A673 (cell line): ENCODE results near the gene PPP1R37. TPM values are rescaled to one million over a fixed set of nuclear protein-coding genes. Genes with fewer than 3 reads are reported as not detected.

ENCODE experiments used
- BruUV-seq: library from RNA; stranded (reverse); fragments of 400-500 nt; replicated peaks from 2 replicates; lab custom pipeline; 2021; lab: Mats Ljungman, UMichigan
- CTCF ChIA-PET: fragments of 300-600 bp; sonication (Branson Sonifier 250); formaldehyde crosslinking; loops from one replicate; lab custom pipeline; 2022; ENCODE audit warnings: antibody characterized with exemption; lab: Charles Lee
- POLR2A ChIA-PET: fragments of 300-600 bp; sonication (Branson Sonifier 250); formaldehyde crosslinking; loops from one replicate; lab custom pipeline; 2022; ENCODE audit warnings: antibody characterized with exemption; ENCODE audit not compliant: low non-redundant PET; lab: Charles Lee
- DNase-seq: peaks from one replicate; pipeline ENCODE4 v3.0.0-alpha.2; 2015; ENCODE audit warnings: low spot score
- H3K27ac ChIP-seq: fragments of 200-600 bp; sonication (generic); 2 replicates; pipeline ENCODE4 v1.5.1; 2016; ENCODE audit warnings: mixed run types, low read depth, mild to moderate bottlenecking, mixed read lengths, antibody characterized with exemption, low read length; ENCODE audit not compliant: poor library complexity, severe bottlenecking
- H3K27me3 ChIP-seq: fragments of 200-600 bp; sonication (generic); replicated peaks from 2 replicates; pipeline ENCODE4 v1.6.1; 2017; ENCODE audit warnings: mixed run types, low read depth, mild to moderate bottlenecking, mixed read lengths, antibody characterized with exemption, low read length; ENCODE audit not compliant: insufficient read depth, poor library complexity
- H3K36me3 ChIP-seq: fragments of 200-600 bp; sonication (generic); 2 replicates; pipeline ENCODE4 v1.6.1; 2016; ENCODE audit warnings: mixed run types, mild to moderate bottlenecking, mixed read lengths, antibody characterized with exemption, low read length; ENCODE audit not compliant: insufficient read depth, poor library complexity, severe bottlenecking
- H3K4me1 ChIP-seq: fragments of 200-600 bp; sonication (generic); 2 replicates; pipeline ENCODE4 v1.6.1; 2017; ENCODE audit warnings: mixed run types, mild to moderate bottlenecking, mixed read lengths, antibody characterized with exemption, low read length; ENCODE audit not compliant: insufficient read depth, poor library complexity, severe bottlenecking
- H3K4me3 ChIP-seq: fragments of 200-600 bp; sonication (generic); 2 replicates; pipeline ENCODE4 v1.5.1; 2016; ENCODE audit warnings: low read depth, mixed run types, mild to moderate bottlenecking, mixed read lengths, low read length; ENCODE audit not compliant: poor library complexity, severe bottlenecking
- H3K9me3 ChIP-seq: fragments of 200-600 bp; sonication (generic); 2 replicates; pipeline ENCODE4 v1.6.1; 2016; ENCODE audit warnings: mixed run types, low read depth, mild to moderate bottlenecking, mixed read lengths, antibody characterized with exemption, low read length; ENCODE audit not compliant: poor library complexity, severe bottlenecking
- EZH2 ChIP-seq: fragments of 200-600 bp; sonication (generic); IDR thresholded peaks from 2 replicates; pipeline ENCODE4 v1.6.1; 2017; ENCODE audit warnings: borderline replicate concordance, low read depth, mild to moderate bottlenecking, mixed read lengths, antibody characterized with exemption, low read length; ENCODE audit not compliant: poor library complexity, severe bottlenecking
- intact Hi-C: fragments of 100-400 bp; cut with micrococcal nuclease; formaldehyde crosslinking; loops from one replicate; pipeline ENCODE4 v1.10.0; 2022; ENCODE audit not compliant: unreplicated experiment
- total RNA-seq: library from RNA; stranded (reverse); gene quantifications from 2 replicates; pipeline ENCODE4 v1.2.3, GENCODE V29; 2021
- TF ChIP-seq, protein P1 (sequence below): fragments of 300-800, 200-600 bp; sonication (generic); conservative IDR thresholded peaks from 2 replicates; pipeline ENCODE4 v1.5.1; 2017; ENCODE audit warnings: low read depth, mild to moderate bottlenecking, antibody characterized with exemption, low read length, moderate library complexity, mixed read lengths

PPP1R37 gene
- total RNA-seq, 1 experiment from 2014 or later: 34.0 TPM

DNA sequence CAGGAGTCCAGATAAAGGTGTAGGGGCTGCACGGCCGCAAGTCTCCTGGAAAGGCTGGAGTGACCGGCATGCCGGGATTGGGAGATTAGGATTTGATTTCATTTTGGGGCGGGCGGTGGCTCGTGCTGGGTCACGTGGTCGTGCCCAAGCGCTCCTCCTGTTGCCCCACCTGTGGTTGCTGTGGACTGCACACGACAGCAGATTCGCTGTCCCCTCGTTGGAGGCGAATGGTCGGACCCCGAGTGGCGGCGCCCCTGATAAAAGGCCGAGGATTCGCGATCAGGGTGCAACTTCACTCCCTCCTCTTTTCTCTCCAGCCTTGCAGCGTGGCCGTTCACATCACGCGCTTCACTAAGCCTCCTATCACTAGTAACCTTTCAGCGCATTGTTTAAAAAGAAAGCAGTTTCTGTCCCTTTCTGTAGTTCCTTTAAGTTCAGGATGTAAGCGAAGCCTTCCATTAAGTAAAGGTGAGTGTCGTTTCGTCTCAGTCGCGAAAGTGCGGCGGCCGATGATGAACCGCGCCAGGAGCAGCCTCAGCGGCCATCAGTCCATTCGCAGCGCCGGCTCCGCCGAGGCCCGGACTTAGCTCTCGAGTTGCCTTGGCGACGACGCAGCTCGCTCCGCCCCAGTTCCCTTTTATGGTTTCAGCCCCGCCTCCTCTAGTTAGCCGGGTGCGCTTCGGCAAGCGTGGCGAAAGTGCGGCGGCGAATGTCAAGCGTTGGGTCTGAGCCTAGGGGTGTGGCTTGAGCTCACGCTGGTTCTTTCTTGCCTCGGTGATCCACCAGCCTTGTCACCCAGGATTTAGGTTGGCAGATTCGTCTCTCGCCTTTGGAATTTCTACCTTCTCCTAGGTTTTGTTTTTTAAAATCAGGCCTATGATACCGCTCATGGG, 1.7 kb upstream of the PPP1R37 start:
- H3K4me3 ChIP-seq: peak overlapping the region; percentile 99
- no peaks in the 10 kb centered on the region for H3K27me3 ChIP-seq
- TSS peak; percentile 52 for BruUV-seq
- peaks cover 12% of the 10 kb centered on the region for H3K4me1 ChIP-seq
- TF ChIP-seq EZH2: no peak
- TF ChIP-seq, protein P1, sequence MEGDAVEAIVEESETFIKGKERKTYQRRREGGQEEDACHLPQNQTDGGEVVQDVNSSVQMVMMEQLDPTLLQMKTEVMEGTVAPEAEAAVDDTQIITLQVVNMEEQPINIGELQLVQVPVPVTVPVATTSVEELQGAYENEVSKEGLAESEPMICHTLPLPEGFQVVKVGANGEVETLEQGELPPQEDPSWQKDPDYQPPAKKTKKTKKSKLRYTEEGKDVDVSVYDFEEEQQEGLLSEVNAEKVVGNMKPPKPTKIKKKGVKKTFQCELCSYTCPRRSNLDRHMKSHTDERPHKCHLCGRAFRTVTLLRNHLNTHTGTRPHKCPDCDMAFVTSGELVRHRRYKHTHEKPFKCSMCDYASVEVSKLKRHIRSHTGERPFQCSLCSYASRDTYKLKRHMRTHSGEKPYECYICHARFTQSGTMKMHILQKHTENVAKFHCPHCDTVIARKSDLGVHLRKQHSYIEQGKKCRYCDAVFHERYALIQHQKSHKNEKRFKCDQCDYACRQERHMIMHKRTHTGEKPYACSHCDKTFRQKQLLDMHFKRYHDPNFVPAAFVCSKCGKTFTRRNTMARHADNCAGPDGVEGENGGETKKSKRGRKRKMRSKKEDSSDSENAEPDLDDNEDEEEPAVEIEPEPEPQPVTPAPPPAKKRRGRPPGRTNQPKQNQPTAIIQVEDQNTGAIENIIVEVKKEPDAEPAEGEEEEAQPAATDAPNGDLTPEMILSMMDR: no peak
- CTCF ChIA-PET: interaction anchor here (1.2 kb wide), 1 partner anchor 247 kb away, joined by 4 read pairs; no protein-coding TSS in a partner anchor
- H3K36me3 ChIP-seq: peaks cover 8% of the 10 kb centered on the region
- intact Hi-C loops: loop anchor here (5.0 kb wide), 1 partner anchor 89 kb away; the partner anchor contains the start of gene RELB
- peak; percentile 99 for DNase-seq
- H3K27ac ChIP-seq: peak overlapping the region; percentile 99
- POLR2A ChIA-PET: interaction anchor here (0.6 kb wide), 1 partner anchor 78 kb away, joined by 6 read pairs; no protein-coding TSS in a partner anchor
- H3K9me3 ChIP-seq: no peaks in the 10 kb centered on the region

DNA sequence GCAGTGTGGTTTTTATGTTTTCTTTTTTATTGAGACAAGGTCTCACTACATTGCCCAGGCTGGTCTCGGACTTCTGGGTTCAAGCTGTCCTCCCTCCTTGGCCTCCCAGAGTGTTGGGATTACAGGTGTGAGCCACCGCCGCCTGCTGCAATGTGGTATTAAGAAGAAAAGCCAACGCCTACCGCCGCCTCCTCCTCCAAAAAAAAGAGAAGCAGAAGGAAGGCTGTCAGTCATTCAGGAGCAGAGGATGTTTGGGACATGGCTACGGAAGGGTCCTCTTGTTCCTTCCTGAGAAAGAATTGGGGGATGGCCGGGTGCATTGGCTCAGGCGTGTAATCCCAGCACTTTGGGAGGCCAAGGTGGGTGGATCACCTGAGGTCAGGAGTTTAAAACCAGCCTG, 1.2 kb downstream of the PPP1R37 start:
- H3K9me3 ChIP-seq: no peaks in the 10 kb centered on the region
- peak overlapping the region; percentile 99 for H3K4me3 ChIP-seq
- ChIA-PET POLR2A (no interaction called here), CTCF (interaction anchor here (0.7 kb wide), 1 partner anchor 161 kb away, joined by 3 read pairs; no protein-coding TSS in a partner anchor)
- peak overlapping the region; percentile 99 for H3K27ac ChIP-seq
- TF ChIP-seq EZH2: no peak
- TF ChIP-seq, protein P1: no peak
- DNase-seq: no peak
- H3K27me3 ChIP-seq: no peaks in the 10 kb centered on the region
- peaks cover 31% of the 10 kb centered on the region for H3K4me1 ChIP-seq
- peaks cover 8% of the 10 kb centered on the region for H3K36me3 ChIP-seq
- no TSS peak for BruUV-seq
- intact Hi-C loops: loop anchor here (5.0 kb wide), 1 partner anchor 92 kb away; the partner anchor contains the start of gene RELB

DNA sequence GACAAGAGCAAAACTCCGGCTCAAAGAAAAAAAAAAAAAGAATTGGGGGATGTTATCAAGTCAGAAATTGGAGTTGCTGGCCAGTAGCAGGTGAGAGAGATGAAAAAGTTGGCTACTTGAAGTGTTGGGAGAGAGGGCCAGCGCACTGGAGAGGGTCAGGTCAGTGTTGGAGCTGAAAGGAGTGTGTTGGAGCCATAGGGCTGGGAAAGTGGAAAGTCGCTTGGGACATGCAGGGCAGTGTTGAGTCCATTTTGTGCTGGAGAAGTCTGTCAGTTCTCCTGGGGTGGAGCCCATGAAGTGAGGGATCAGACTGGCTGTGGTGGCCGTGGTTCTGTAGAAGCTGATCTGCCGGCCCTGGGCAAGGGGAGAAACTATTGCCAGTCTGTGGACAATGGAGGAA, 1.7 kb downstream of the PPP1R37 start:
- TF ChIP-seq, protein P1: no peak
- TF ChIP-seq EZH2: no peak
- Histone ChIP-seq H3K27me3 (no peaks in the 10 kb centered on the region), H3K36me3 (peaks cover 8% of the 10 kb centered on the region), H3K27ac (no peak overlapping the region), H3K4me3 (peak overlapping the region; percentile 99), H3K4me1 (peaks cover 31% of the 10 kb centered on the region), H3K9me3 (no peaks in the 10 kb centered on the region)
- ChIA-PET CTCF (interaction anchor here (0.7 kb wide), 1 partner anchor 160 kb away, joined by 3 read pairs; no protein-coding TSS in a partner anchor), POLR2A (no interaction called here)
- BruUV-seq: no TSS peak
- intact Hi-C loops: loop anchor here (5.0 kb wide), 1 partner anchor 92 kb away; the partner anchor contains the start of gene RELB
- DNase-seq: no peak
